Activated naive CD4-positive, alpha-beta T cell treated with anti-CD3 and anti-CD28 coated beads for 36 hours (primary cell): Measurements from ENCODE around the gene CNTLN. TPM values are rescaled to one million over a fixed set of nuclear protein-coding genes. Genes with fewer than 3 reads are reported as not detected.
"Not testable (repeated sequence)": the region's sequence is repeated elsewhere in the genome, so short reads cannot be mapped to it uniquely, and the experiment has no call there.

Experiments
- CTCF ChIA-PET: fragments of 350-600 bp; sonication (Branson Sonifier 250); formaldehyde crosslinking; loops from one replicate; lab custom pipeline; 2021; ENCODE audit warnings: antibody characterized with exemption; lab: Charles Lee
- DNase-seq: peaks from one replicate; pipeline ENCODE4 v3.0.0-alpha.2; 2020
- H3K27ac Mint-ChIP-seq: one replicate; pipeline ENCODE4 v1.8.0; 2021; ENCODE audit warnings: mild to moderate bottlenecking, mixed read lengths
- H3K27me3 Mint-ChIP-seq: one replicate; pipeline ENCODE4 v1.8.0; 2021; ENCODE audit warnings: low read depth, mixed read lengths
- H3K36me3 Mint-ChIP-seq: one replicate; pipeline ENCODE4 v1.8.0; 2021; ENCODE audit warnings: low read depth, mixed read lengths
- H3K4me1 Mint-ChIP-seq: one replicate; pipeline ENCODE4 v1.8.0; 2021; ENCODE audit warnings: low read depth, mixed read lengths
- H3K4me3 Mint-ChIP-seq: one replicate; pipeline ENCODE4 v1.8.0; 2021; ENCODE audit warnings: mild to moderate bottlenecking, moderate library complexity, mixed read lengths
- H3K9me3 Mint-ChIP-seq: one replicate; pipeline ENCODE4 v1.8.0; 2021; ENCODE audit warnings: mixed read lengths
- intact Hi-C: fragments of 100-400 bp; cut with micrococcal nuclease; formaldehyde crosslinking; loops from one replicate; pipeline ENCODE4 v1.15.1; 2023
- total RNA-seq, 2 experiments: library from RNA; stranded (reverse); gene quantifications; one replicate each; pipeline ENCODE4 v1.2.3, GENCODE V29; 2021

CNTLN gene
- total RNA-seq, 2 experiments from 2014 or later, result 0.10 to 0.25 TPM

GRCh38 chr9:17328331-17328730 lies 193.5 kb downstream of the CNTLN start:
- Mint-ChIP-seq H3K4me3 (no peak overlapping the region), H3K27me3 (no peaks in the 10 kb centered on the region), H3K4me1 (no peaks in the 10 kb centered on the region), H3K36me3 (no peaks in the 10 kb centered on the region), H3K9me3 (no peaks in the 10 kb centered on the region), H3K27ac (no peak overlapping the region)
- DNase-seq, result no peak
- CTCF ChIA-PET, result no interaction called here
- intact Hi-C loops, result no loop called here

GRCh38 chr9:17330097-17330496 lies 195.3 kb downstream of the CNTLN start:
- no peaks in the 10 kb centered on the region for H3K36me3 Mint-ChIP-seq
- no peaks in the 10 kb centered on the region for H3K4me1 Mint-ChIP-seq
- no peak for DNase-seq
- H3K4me3 Mint-ChIP-seq, result no peak overlapping the region
- H3K27ac Mint-ChIP-seq, result no peak overlapping the region
- H3K27me3 Mint-ChIP-seq, result no peaks in the 10 kb centered on the region
- intact Hi-C loops, result no loop called here
- H3K9me3 Mint-ChIP-seq, result no peaks in the 10 kb centered on the region
- CTCF ChIA-PET, result no interaction called here

- DNase-seq, result no peak
- CTCF ChIA-PET, result no interaction called here
- Mint-ChIP-seq H3K36me3 (no peaks in the 10 kb centered on the region), H3K4me3 (no peak overlapping the region), H3K9me3 (peaks cover 3% of the 10 kb centered on the region), H3K27ac (no peak overlapping the region), H3K27me3 (no peaks in the 10 kb centered on the region), H3K4me1 (no peaks in the 10 kb centered on the region)
- intact Hi-C loops, result no loop called here
Measured at GRCh38 chr9:17332115-17332514, 197.3 kb downstream of the CNTLN start.

- Mint-ChIP-seq H3K27ac (no peak overlapping the region), H3K4me1 (no peaks in the 10 kb centered on the region), H3K9me3 (peaks cover 3% of the 10 kb centered on the region), H3K36me3 (no peaks in the 10 kb centered on the region), H3K4me3 (no peak overlapping the region), H3K27me3 (no peaks in the 10 kb centered on the region)
- intact Hi-C loops, result no loop called here
- DNase-seq, result no peak
- CTCF ChIA-PET, result no interaction called here
Measured at GRCh38 chr9:17339156-17339555, 204.3 kb downstream of the CNTLN start.

GRCh38 chr9:17342696-17343095 lies 207.9 kb downstream of the CNTLN start:
- no peaks in the 10 kb centered on the region for H3K27me3 Mint-ChIP-seq
- intact Hi-C loops, result no loop called here
- peaks cover 3% of the 10 kb centered on the region for H3K9me3 Mint-ChIP-seq
- CTCF ChIA-PET, result no interaction called here
- no peak for DNase-seq
- H3K36me3 Mint-ChIP-seq, result no peaks in the 10 kb centered on the region
- no peak overlapping the region for H3K27ac Mint-ChIP-seq
- H3K4me3 Mint-ChIP-seq, result no peak overlapping the region
- no peaks in the 10 kb centered on the region for H3K4me1 Mint-ChIP-seq

GRCh38 chr9:17349831-17350230 lies 215.0 kb downstream of the CNTLN start:
- no peaks in the 10 kb centered on the region for H3K27me3 Mint-ChIP-seq
- no peaks in the 10 kb centered on the region for H3K36me3 Mint-ChIP-seq
- no peak for DNase-seq
- CTCF ChIA-PET, result no interaction called here
- no peak overlapping the region for H3K27ac Mint-ChIP-seq
- intact Hi-C loops, result no loop called here
- peaks cover 5% of the 10 kb centered on the region for H3K9me3 Mint-ChIP-seq
- H3K4me3 Mint-ChIP-seq, result no peak overlapping the region
- no peaks in the 10 kb centered on the region for H3K4me1 Mint-ChIP-seq

- H3K36me3 Mint-ChIP-seq, CTCF ChIA-PET, intact Hi-C loops: not testable (repeated sequence)
Measured at GRCh38 chr9:17354006-17354405, 219.2 kb downstream of the CNTLN start.

GRCh38 chr9:17361378-17361777 lies 226.5 kb downstream of the CNTLN start:
- H3K9me3 Mint-ChIP-seq, result peaks cover 6% of the 10 kb centered on the region
- no peak for DNase-seq
- H3K36me3 Mint-ChIP-seq, result no peaks in the 10 kb centered on the region
- CTCF ChIA-PET, result no interaction called here
- H3K4me3 Mint-ChIP-seq, result no peak overlapping the region
- no peak overlapping the region for H3K27ac Mint-ChIP-seq
- H3K4me1 Mint-ChIP-seq, result no peaks in the 10 kb centered on the region
- no peaks in the 10 kb centered on the region for H3K27me3 Mint-ChIP-seq
- intact Hi-C loops, result no loop called here

More at GRCh38 chr9:17354006-17354405, 219.2 kb downstream of the CNTLN start:
- not testable (repeated sequence) for H3K27me3 Mint-ChIP-seq, H3K4me1 Mint-ChIP-seq, H3K27ac Mint-ChIP-seq, DNase-seq, H3K9me3 Mint-ChIP-seq, H3K4me3 Mint-ChIP-seq

- Mint-ChIP-seq H3K4me1 (no peaks in the 10 kb centered on the region), H3K27me3 (no peaks in the 10 kb centered on the region), H3K4me3 (no peak overlapping the region), H3K9me3 (peaks cover 4% of the 10 kb centered on the region), H3K36me3 (no peaks in the 10 kb centered on the region), H3K27ac (no peak overlapping the region)
- DNase-seq, result no peak
- intact Hi-C loops, result no loop called here
- CTCF ChIA-PET, result no interaction called here
Measured at GRCh38 chr9:17367035-17367434, 232.2 kb downstream of the CNTLN start.

- Mint-ChIP-seq H3K4me1 (no peaks in the 10 kb centered on the region), H3K27me3 (no peaks in the 10 kb centered on the region), H3K36me3 (no peaks in the 10 kb centered on the region), H3K4me3 (no peak overlapping the region), H3K9me3 (peaks cover 5% of the 10 kb centered on the region), H3K27ac (no peak overlapping the region)
- intact Hi-C loops, result no loop called here
- no peak for DNase-seq
- CTCF ChIA-PET, result no interaction called here
Measured at GRCh38 chr9:17380126-17380861, 245.5 kb downstream of the CNTLN start.

GRCh38 chr9:17387565-17387964 lies 252.7 kb downstream of the CNTLN start:
- CTCF ChIA-PET, result no interaction called here
- no peaks in the 10 kb centered on the region for H3K36me3 Mint-ChIP-seq
- no peak for DNase-seq
- no peak overlapping the region for H3K27ac Mint-ChIP-seq
- intact Hi-C loops, result no loop called here
- peaks cover 2% of the 10 kb centered on the region for H3K9me3 Mint-ChIP-seq
- no peak overlapping the region for H3K4me3 Mint-ChIP-seq
- H3K4me1 Mint-ChIP-seq, result no peaks in the 10 kb centered on the region
- H3K27me3 Mint-ChIP-seq, result no peaks in the 10 kb centered on the region

GRCh38 chr9:17389026-17389425 lies 254.2 kb downstream of the CNTLN start:
- Mint-ChIP-seq H3K4me1 (no peaks in the 10 kb centered on the region), H3K36me3 (no peaks in the 10 kb centered on the region), H3K27me3 (no peaks in the 10 kb centered on the region), H3K4me3 (no peak overlapping the region), H3K27ac (no peak overlapping the region), H3K9me3 (peaks cover 2% of the 10 kb centered on the region)
- CTCF ChIA-PET, result no interaction called here
- intact Hi-C loops, result no loop called here
- DNase-seq, result no peak

- Mint-ChIP-seq H3K4me1 (no peaks in the 10 kb centered on the region), H3K27ac (no peak overlapping the region), H3K9me3 (no peaks in the 10 kb centered on the region), H3K27me3 (no peaks in the 10 kb centered on the region), H3K36me3 (no peaks in the 10 kb centered on the region), H3K4me3 (no peak overlapping the region)
- no peak for DNase-seq
- CTCF ChIA-PET, result interaction anchor here (0.7 kb wide), 1 partner anchor 81 kb away, joined by 3 read pairs; no protein-coding TSS in a partner anchor
- intact Hi-C loops, result no loop called here
Measured at GRCh38 chr9:17394881-17395510, 260.2 kb downstream of the CNTLN start.
